K562 (cell line): ENCODE results near the gene CEMP1. TPM values are rescaled to one million over a fixed set of nuclear protein-coding genes. Genes with fewer than 3 reads are reported as not detected.

ENCODE experiments used
- BDP1 ChIP-seq: IDR thresholded peaks from 3 replicates; pipeline ENCODE4 v1.6.1; 2011; ENCODE audit not compliant: insufficient read length, insufficient read depth
- CXXC5 ChIP-seq: fragments of 250-450 bp; sonication (Bioruptor Pico); IDR thresholded peaks from 2 replicates; pipeline ENCODE4 v1.8.0; 2022; ENCODE audit warnings: inconsistent platforms, mild to moderate bottlenecking, moderate library complexity
- DIDO1 ChIP-seq: fragments of 450-650 bp; IDR thresholded peaks from 2 replicates; pipeline ENCODE4 v1.6.1; 2016; ENCODE audit warnings: low read depth, missing biosample characterization, missing genetic modification characterization
- E2F8 ChIP-seq: fragments of 450-650 bp; IDR thresholded peaks from 2 replicates; pipeline ENCODE4 v1.7.1; 2018; ENCODE audit warnings: mild to moderate bottlenecking, low read depth; ENCODE audit not compliant: partially characterized antibody
- FOXK1 ChIP-seq: sonication (generic); formaldehyde crosslinking; IDR thresholded peaks from 2 replicates; pipeline ENCODE4 v1.8.0; 2022; ENCODE audit warnings: missing genetic modification reagents, mild to moderate bottlenecking, borderline replicate concordance
- MCM2 ChIP-seq: fragments of 450-650 bp; IDR thresholded peaks from 2 replicates; pipeline ENCODE4 v1.6.1; 2017; ENCODE audit warnings: low read depth, mild to moderate bottlenecking
- MCM3 ChIP-seq: fragments of 450-650 bp; IDR thresholded peaks from 2 replicates; pipeline ENCODE4 v1.6.1; 2016
- MLX ChIP-seq, 2 experiments: fragments of 450-650 bp in 1 of 2; sonication (generic) in 1 of 2; formaldehyde crosslinking; conservative IDR thresholded peaks; 2 replicates each; pipeline versions ENCODE4 v1.4.0 to v1.8.1; 2020 to 2022; ENCODE audit warnings: mild to moderate bottlenecking in 1 of 2, missing genetic modification reagents in 1 of 2
- NFXL1 ChIP-seq: fragments of 450-650 bp; formaldehyde crosslinking; IDR thresholded peaks from 2 replicates; pipeline ENCODE4 v1.4.0; 2021; ENCODE audit warnings: mild to moderate bottlenecking
- PCBP2 ChIP-seq: fragments of 200-400 bp; formaldehyde crosslinking; IDR thresholded peaks from 2 replicates; pipeline ENCODE4 v1.6.1; 2018; ENCODE audit warnings: low read length, low read depth, mild to moderate bottlenecking, moderate library complexity; ENCODE audit not compliant: poor library complexity, severe bottlenecking
- TAF15 ChIP-seq: fragments of 200-400 bp; formaldehyde crosslinking; IDR thresholded peaks from 2 replicates; pipeline ENCODE4 v1.6.1; 2017; ENCODE audit warnings: mild to moderate bottlenecking, low read depth, low read length, moderate library complexity
- TFAP4 ChIP-seq: sonication (generic); formaldehyde crosslinking; IDR thresholded peaks from 2 replicates; pipeline ENCODE4 v1.8.0; 2022; ENCODE audit warnings: missing genetic modification reagents, mild to moderate bottlenecking, moderate library complexity, borderline replicate concordance
- TSHZ1 ChIP-seq: fragments of 250-450 bp; sonication (Bioruptor Pico); IDR thresholded peaks from 2 replicates; pipeline ENCODE4 v1.4.0; 2020; ENCODE audit warnings: mild to moderate bottlenecking, moderate library complexity
- XRCC5 ChIP-seq: fragments of 200-400 bp; formaldehyde crosslinking; IDR thresholded peaks from 2 replicates; pipeline ENCODE4 v1.6.1; 2017; ENCODE audit warnings: low read depth, mild to moderate bottlenecking, low read length
- ZNF655 ChIP-seq: fragments of 250-450 bp; sonication (Bioruptor Pico); IDR thresholded peaks from 2 replicates; pipeline ENCODE4 v1.5.0; 2021
- polyA plus RNA-seq, 8 experiments: library from polyadenylated mRNA; depleted of rRNA in 4 of 8; stranded (reverse) in 5 of 8; unstranded in 3 of 8; fragments of >200 nt; fragmentation: Nextera tagmentation in 2 of 8; fragmentation: Illumina TruSeq in 1 of 8; extraction: Ambion mirVana in 2 of 8; extraction: Trizol in 1 of 8; gene quantifications; 2 replicates each; pipeline versions ENCODE4 v1.2.1 to v1.2.3, GENCODE V29; 2011 to 2014; ENCODE audit warnings: inconsistent platforms in 1 of 8, missing spikeins in 1 of 8
- total RNA-seq, 7 experiments: library from RNA; depleted of rRNA in 6 of 7; stranded (reverse); fragments of >200 nt in 6 of 7; fragmentation: Illumina TruSeq in 2 of 7; extraction: Trizol in 2 of 7; gene quantifications; 2 replicates each; pipeline versions ENCODE4 v1.2.1 to v1.2.3, GENCODE V29; 2011 to 2021; ENCODE audit warnings: low replicate concordance in 1 of 7

The CEMP1 gene
- total and polyA plus RNA-seq, 9 of the 15 experiments (the other 6 are each of a cell fraction or from before 2014, with no cell fraction given) = 0.05 to 0.45 TPM; not detected in 7

GRCh38 chr16:2537451-2538379, 6.5 kb upstream of the CEMP1 start, which contains the start of gene PDPK1 (continued):
- TF ChIP-seq TSHZ1 (no peak), TAF15 (no peak), ZNF655 (no peak), MCM3 (no peak), NFXL1 (CRISPR knock-in tag) (no peak), E2F8 (no peak), MLX (CRISPR knock-in tag; conservative IDR thresholded peaks at IDR 0.05) (no peak), FOXK1 (CRISPR knock-in tag) (no peak), TFAP4 (CRISPR knock-in tag) (peak; percentile 44; the same call in 1 of the 2 replicates), PCBP2 (no peak), XRCC5 (no peak), DIDO1 (tag) (no peak), CXXC5 (CRISPR knock-in tag) (peak; percentile 72), BDP1 (no peak), MCM2 (no peak)
